Nephron (organoid): ENCODE results near the gene KNSTRN.

Experiments
- H3K27ac Mint-ChIP-seq, 3 experiments: 2 replicates each; pipeline ENCODE4 v1.8.0; 2020; ENCODE audit warnings: mixed read lengths in 3 of 3, mild to moderate bottlenecking in 2 of 3, moderate library complexity in 1 of 3
- H3K27me3 Mint-ChIP-seq: 2 replicates; pipeline ENCODE4 v1.8.0; 2021; ENCODE audit warnings: low read depth, mild to moderate bottlenecking, moderate library complexity, mixed read lengths
- H3K36me3 Mint-ChIP-seq: 2 replicates; pipeline ENCODE4 v1.8.0; 2020; ENCODE audit warnings: low read depth, mixed read lengths
- H3K4me1 Mint-ChIP-seq: 2 replicates; pipeline ENCODE4 v1.8.0; 2020; ENCODE audit warnings: mixed read lengths
- H3K4me3 Mint-ChIP-seq, 3 experiments: 2 replicates each; pipeline ENCODE4 v1.8.0; 2020; ENCODE audit warnings: mild to moderate bottlenecking in 3 of 3, mixed read lengths in 3 of 3, moderate library complexity in 2 of 3
- H3K9me3 Mint-ChIP-seq: 2 replicates; pipeline ENCODE4 v1.8.0; 2020; ENCODE audit warnings: mixed read lengths
- CTCF ChIP-seq, 3 experiments: fragments of 200-600 bp; sonication (generic); IDR thresholded peaks; one replicate each; pipeline ENCODE4 v1.5.0; 2021; ENCODE audit warnings: antibody characterized with exemption in 3 of 3; ENCODE audit not compliant: unreplicated experiment in 3 of 3

Gene KNSTRN

DNA sequence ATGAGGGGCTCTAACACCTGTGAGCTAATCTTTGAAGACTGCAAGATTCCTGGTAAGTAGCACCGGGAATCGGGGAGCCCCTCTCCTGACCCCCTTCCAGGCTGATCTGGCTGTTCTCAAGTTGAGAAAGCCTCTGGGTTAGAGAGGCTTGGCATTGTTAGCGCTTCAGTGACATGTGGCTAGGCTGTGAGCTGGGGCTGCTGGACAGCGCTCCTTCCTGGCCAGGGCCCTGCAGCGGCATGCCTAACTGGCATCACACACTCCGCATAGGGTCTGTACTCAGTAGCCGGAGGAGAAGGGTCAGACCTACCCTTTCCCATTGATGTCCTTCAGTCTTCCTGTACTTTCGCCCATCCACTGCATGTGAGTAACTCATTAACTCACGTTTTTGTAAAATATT, 30.5 kb downstream of the KNSTRN start:
- H3K36me3 Mint-ChIP-seq: peaks cover 55% of the 10 kb centered on the region
- H3K4me3 Mint-ChIP-seq: no peak overlapping the region
- TF ChIP-seq CTCF (IDR thresholded peaks at IDR 0.05; ENCODE audit: unreplicated experiment in 3 of 3): no peak
- H3K27me3 Mint-ChIP-seq: no peaks in the 10 kb centered on the region
- no peaks in the 10 kb centered on the region for H3K9me3 Mint-ChIP-seq
- no peaks in the 10 kb centered on the region for H3K4me1 Mint-ChIP-seq
- H3K27ac Mint-ChIP-seq: no peak overlapping the region

DNA sequence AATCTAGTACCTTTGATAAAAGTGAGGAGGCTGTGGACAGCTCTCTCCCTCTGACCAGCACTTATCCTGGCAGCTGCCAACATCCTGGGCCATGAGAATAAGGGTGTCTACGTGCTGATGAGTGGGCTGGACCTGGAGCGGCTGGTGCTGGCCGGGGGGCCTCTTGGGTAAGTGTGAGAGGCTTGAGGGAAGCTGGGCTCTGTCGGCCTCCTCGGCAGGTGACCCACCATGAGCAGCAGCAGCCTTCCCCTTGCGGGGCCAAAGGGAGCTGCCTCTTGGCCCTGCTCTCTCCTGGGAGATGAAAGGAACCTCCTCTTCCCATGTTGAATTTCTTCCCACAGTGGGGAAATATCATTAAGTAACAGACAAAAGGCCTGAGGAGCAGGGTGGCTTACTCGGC, 32.3 kb downstream of the KNSTRN start:
- Mint-ChIP-seq H3K4me1 (no peaks in the 10 kb centered on the region), H3K36me3 (peaks cover 53% of the 10 kb centered on the region), H3K4me3 (no peak overlapping the region), H3K9me3 (no peaks in the 10 kb centered on the region), H3K27me3 (no peaks in the 10 kb centered on the region), H3K27ac (no peak overlapping the region)
- no peak for TF ChIP-seq CTCF (IDR thresholded peaks at IDR 0.05; ENCODE audit: unreplicated experiment in 3 of 3)

DNA sequence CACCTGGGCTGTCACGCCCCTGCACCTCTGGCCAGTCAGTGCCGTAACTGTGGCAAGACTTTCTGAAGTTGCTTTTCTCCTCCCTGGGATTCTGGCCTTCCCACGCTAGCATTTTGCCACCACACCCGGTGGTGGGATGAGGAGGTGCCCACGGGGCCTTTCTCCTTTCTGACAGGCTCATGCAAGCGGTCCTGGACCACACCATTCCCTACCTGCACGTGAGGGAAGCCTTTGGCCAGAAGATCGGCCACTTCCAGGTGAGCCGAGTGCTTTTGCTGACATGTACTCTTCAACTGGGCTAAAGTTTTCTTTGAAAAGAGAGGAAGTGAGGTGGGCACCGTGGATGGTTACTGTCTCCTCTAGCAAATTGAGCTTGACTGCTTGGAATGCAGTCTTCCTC, 32.7 kb downstream of the KNSTRN start:
- no peak overlapping the region for H3K27ac Mint-ChIP-seq
- peaks cover under 1% of the 10 kb centered on the region for H3K4me1 Mint-ChIP-seq
- no peaks in the 10 kb centered on the region for H3K9me3 Mint-ChIP-seq
- no peak for TF ChIP-seq CTCF (IDR thresholded peaks at IDR 0.05; ENCODE audit: unreplicated experiment in 3 of 3)
- no peak overlapping the region for H3K4me3 Mint-ChIP-seq
- H3K36me3 Mint-ChIP-seq: peaks cover 50% of the 10 kb centered on the region
- H3K27me3 Mint-ChIP-seq: no peaks in the 10 kb centered on the region

DNA sequence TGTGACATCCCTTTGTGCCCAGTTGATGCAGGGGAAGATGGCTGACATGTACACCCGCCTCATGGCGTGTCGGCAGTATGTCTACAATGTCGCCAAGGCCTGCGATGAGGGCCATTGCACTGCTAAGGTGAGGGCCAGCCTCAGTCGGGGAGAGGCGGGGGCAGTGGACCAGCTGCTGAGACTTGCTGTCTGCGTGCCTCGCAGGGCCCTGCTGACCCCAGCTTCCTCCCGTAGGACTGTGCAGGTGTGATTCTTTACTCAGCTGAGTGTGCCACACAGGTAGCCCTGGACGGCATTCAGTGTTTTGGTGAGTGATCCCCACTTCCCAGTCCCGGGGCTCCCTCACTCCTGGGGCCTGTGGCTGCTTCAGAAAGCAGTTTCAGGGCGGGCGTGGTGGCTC, 33.5 kb downstream of the KNSTRN start:
- H3K27ac Mint-ChIP-seq: no peak overlapping the region
- no peak for TF ChIP-seq CTCF (IDR thresholded peaks at IDR 0.05; ENCODE audit: unreplicated experiment in 3 of 3)
- no peaks in the 10 kb centered on the region for H3K9me3 Mint-ChIP-seq
- peaks cover 42% of the 10 kb centered on the region for H3K36me3 Mint-ChIP-seq
- no peaks in the 10 kb centered on the region for H3K27me3 Mint-ChIP-seq
- H3K4me1 Mint-ChIP-seq: peaks cover 7% of the 10 kb centered on the region
- H3K4me3 Mint-ChIP-seq: no peak overlapping the region

- Mint-ChIP-seq H3K27me3 (peaks cover 8% of the 10 kb centered on the region), H3K9me3 (no peaks in the 10 kb centered on the region), H3K4me3 (no peak overlapping the region), H3K36me3 (peaks cover 26% of the 10 kb centered on the region), H3K27ac (no peak overlapping the region), H3K4me1 (peaks cover 12% of the 10 kb centered on the region)
- TF ChIP-seq CTCF (IDR thresholded peaks at IDR 0.05; ENCODE audit: unreplicated experiment in 3 of 3): no peak
Observed at GRCh38 chr15:40418126-40418525, 35.6 kb downstream of the KNSTRN start.

GRCh38 chr15:40420071-40420713, 37.7 kb downstream of the KNSTRN start:
- Mint-ChIP-seq H3K27me3 (peaks cover 8% of the 10 kb centered on the region), H3K4me1 (peaks cover 16% of the 10 kb centered on the region), H3K27ac (no peak overlapping the region), H3K36me3 (peaks cover 12% of the 10 kb centered on the region), H3K9me3 (no peaks in the 10 kb centered on the region), H3K4me3 (no peak overlapping the region)
- TF ChIP-seq CTCF (IDR thresholded peaks at IDR 0.05; ENCODE audit: unreplicated experiment in 3 of 3): no peak
